Middle frontal gyrus (tissue), 1 donor: ENCODE results near the gene IRF2BPL.
"Not testable (repeated sequence)": the region's sequence is repeated elsewhere in the genome, so short reads cannot be mapped to it uniquely, and the experiment has no call there.

Source experiments
- DNase-seq: peaks from one replicate; pipeline ENCODE4 v3.0.0-alpha.2; 2015; ENCODE audit warnings: low spot score; ENCODE audit errors: extremely low spot score

IRF2BPL gene

DNA sequence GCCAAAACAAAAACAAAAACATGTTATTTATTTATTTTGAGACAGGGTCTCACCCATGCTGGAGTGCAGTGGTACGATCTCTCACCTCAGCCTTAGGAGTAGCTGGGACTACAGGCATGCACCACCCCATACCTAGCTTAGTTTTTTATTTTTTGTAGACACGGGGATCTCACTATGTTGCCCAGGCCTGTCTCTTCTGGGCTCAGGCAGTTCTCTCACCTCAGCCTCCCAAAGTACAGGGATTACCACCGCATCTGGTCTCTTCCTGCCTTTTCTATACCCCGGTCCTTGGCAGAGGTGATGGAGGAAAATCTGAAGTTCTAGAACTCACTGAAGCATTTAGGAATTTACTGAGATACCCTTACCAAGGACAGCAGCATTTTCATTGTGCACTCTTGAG, 6.8 kb upstream of the IRF2BPL start:
- no peak for DNase-seq

DNA sequence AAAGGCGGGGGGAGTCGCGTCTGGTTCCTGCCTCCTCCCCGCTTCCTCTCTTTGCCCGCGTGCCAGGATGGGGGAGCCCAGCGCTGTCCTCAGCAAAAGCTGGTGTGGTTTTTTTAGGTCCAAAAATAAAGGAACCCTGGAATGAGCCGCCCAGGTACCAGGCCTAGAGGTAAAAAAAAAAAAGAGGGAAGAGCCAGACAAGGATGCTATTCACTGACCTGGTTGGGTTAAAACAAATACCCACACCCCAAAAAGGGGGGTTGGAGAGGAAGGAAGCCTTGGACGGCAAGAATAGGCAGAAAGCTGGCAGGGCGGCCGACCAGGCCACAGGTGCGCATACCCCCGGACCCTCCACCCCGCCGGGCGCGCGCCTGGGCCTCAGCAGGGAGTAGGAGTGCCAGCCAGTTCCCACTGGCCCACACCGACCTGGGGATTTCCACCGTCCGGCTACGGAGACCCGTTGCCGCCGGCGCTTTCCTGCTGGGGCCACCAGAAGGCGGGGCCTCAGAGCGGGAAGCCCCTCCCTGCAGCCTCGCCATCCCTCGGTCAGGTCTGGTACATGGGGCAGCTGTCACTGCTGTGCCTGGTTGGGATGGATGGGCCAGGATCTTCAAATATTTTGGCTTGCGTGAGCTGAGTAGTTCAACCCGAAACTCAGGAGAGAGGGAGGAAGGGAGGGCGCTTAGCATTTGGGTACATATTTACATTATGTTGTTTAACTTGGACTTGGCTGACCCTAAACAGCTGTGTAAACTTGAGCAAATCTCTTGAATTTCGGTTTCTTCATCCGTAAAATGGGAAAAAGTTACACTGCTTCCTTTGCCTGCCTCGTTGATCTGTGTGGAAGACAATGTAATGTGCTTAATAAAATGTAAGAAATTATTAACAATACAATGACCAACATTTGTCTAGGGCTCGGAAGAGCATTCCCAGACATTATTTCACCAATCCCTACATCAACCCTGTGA, 5.4 kb upstream of the IRF2BPL start:
- no peak for DNase-seq

DNA sequence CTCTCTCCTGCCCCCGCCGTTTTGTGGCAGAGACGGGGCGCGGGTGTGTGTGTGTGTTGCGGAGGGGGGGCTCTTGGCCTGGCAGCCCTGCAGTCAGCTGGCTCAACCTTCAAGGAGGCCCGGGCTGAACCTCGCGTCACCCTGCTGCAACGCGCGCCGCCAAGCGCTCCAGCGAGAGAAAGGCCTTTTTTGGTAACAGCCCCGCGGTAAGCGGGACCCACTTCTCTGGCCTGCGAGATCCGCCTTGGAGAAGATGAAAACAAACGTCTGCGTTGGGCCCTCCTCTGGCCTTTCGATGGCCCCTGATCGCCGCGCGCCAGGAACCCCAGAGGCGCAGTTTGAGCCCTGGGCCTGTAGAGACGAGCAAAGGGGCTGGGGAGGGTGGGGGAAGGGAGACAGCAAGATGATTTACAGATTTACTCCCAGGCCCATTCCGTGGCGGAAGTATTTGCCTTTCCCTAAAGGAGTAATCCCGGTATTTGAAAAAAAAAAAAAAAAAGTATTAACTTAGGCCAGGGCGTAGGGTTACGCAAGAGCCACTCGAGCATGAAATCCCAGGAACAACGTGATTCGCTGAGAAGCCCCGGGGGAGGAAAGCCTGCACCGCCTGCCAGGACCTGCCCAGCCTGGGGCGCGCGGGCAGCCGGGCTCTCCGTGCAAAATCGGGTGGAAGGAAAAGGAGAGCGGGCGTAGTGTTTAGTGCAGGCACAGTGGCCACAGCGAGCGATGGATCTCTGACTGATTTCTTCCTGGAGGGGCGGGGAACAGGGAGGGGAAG, 4.5 kb upstream of the IRF2BPL start:
- no peak for DNase-seq

- DNase-seq, result no peak
Observed at GRCh38 chr14:77032491-77032843, 4.0 kb upstream of the IRF2BPL start.

- DNase-seq, result no peak
Observed at GRCh38 chr14:77031759-77032490, 3.4 kb upstream of the IRF2BPL start.

DNA sequence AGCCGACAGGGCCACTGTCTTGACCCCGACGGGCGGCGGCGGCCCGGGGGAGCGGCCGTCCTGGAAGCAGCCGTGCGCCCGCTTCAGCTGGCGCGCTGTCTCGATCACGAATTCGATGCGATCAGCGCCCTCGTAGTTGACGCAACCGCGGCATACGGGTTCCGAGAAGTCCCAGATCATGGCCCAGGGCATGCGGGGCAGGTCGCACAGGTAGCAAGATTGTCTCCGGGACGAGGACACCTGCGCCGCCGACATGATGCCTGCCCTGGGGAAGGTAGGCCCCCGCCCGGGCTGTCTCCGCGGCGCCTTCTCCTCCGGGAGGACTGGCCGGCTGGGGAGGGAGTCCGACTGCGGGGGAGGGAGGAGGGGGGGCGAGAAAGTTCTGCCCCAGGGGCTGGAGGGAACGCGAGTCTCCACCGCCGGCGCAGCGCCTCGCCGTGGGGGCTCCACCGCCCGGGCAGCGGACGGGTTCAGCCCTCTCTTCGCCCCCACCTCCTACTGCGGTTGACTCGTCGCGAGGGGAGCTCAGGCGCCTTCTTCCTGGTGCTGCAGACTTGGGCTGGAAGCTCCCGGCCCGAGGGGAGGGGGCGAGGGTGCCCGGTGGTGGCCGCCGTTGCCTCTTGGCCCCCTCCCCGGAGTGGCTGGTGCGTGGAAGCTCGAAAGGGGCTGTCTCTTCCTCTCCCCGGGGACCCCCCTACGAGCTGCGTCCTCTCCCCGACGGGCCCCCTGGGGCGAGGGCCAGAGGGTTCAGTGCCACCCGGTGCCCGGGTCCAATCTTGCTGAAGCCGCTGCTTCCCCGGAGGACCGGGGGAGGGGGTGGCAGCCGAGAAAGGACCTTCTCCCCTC, 747 bp downstream of the IRF2BPL start:
- DNase-seq, result no peak

DNA sequence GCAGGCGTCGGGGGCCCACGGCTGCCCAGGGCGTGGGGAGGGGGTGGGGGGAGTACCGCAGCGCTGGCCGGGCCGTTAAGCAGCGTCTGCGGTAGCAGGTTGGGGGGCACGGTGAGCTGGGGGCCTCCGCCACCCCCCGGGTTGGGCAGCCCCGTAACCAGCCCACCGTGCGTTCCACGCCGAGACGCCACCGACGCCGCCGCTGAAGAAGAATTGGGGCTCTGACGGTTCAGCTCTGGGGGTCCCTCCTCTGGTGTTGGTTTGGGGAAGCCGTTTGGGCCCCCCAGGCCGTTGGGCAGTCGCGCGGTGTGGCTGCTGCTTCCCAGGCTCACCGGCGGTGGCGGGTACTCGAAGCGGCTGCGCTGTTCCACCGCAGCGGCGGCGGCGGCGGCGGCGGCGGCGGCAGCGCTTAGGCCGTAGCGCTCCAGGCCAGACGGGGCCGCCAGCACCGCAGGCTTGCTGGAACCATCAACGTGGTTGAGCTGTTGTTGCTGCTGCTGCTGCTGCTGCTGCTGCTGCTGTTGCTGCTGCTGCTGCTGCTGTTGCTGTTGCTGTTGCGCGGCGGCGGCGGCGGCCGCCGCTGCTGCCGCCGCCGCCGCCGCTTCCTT, 1.5 kb downstream of the IRF2BPL start:
- DNase-seq, result no peak

DNA sequence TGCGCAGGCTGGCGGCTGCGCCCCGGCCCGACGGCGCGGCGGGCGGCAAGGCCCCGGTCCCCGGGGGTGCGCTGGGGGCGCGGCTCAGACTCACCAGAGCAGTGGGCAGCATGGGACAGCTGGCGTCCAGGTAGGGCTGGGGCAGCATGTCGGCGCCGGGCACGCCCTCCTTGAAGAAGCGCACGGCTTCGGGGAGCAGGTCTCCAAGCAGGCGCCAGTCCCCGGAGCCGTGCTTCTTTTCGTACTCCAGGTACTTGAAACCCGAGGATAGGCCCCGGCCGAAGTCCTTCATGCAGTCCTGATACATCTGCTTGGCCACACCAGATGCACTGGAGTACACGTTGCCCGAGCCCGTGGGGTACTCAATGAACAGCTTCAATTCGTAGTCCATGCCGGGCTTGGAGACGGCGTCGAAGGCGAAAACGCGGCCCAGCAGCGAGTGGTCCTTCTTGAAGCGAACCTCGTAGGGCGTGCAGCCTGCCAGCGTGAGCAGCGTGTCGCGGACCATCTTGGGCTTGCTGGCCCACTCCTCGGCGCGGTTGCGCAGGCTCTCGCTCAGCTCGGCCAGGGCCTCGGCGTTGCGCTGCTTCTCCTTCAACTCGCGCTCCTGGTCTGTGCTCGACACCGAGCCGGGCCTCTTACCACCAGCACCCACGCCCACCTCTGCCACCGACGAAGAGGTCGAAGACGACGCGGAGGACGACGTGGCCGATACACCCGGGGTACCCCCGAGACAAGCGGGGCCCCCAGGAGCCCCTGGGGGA, 2.2 kb downstream of the IRF2BPL start:
- no peak for DNase-seq

- DNase-seq, result no peak
Observed at GRCh38 chr14:77025744-77026165, 2.8 kb downstream of the IRF2BPL start.

DNA sequence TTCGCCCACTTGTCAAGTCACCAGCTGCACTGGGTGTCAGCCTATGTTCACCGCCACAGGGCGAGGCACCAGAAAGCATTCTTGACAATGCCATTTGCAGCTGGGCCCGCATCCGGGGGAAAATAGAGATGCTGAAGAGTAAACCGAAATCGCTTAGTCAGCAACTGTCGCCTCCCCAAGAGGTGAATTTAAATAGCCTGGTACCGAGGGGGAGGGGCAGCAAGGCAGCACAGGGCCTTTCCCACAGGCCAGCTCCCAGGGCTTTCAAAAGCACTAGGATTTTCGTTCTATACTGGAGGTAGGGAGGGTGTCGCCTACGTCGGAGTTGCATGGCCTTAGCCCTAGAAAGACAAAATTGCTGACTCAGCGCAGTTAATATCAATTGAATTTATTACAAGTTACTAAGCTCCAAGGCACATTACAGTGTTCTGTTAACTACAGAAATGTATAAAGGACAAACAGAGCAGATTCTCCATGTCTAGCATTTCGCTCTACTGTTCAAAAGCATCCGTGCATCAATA, 4.3 kb downstream of the IRF2BPL start:
- DNase-seq, result no peak

DNA sequence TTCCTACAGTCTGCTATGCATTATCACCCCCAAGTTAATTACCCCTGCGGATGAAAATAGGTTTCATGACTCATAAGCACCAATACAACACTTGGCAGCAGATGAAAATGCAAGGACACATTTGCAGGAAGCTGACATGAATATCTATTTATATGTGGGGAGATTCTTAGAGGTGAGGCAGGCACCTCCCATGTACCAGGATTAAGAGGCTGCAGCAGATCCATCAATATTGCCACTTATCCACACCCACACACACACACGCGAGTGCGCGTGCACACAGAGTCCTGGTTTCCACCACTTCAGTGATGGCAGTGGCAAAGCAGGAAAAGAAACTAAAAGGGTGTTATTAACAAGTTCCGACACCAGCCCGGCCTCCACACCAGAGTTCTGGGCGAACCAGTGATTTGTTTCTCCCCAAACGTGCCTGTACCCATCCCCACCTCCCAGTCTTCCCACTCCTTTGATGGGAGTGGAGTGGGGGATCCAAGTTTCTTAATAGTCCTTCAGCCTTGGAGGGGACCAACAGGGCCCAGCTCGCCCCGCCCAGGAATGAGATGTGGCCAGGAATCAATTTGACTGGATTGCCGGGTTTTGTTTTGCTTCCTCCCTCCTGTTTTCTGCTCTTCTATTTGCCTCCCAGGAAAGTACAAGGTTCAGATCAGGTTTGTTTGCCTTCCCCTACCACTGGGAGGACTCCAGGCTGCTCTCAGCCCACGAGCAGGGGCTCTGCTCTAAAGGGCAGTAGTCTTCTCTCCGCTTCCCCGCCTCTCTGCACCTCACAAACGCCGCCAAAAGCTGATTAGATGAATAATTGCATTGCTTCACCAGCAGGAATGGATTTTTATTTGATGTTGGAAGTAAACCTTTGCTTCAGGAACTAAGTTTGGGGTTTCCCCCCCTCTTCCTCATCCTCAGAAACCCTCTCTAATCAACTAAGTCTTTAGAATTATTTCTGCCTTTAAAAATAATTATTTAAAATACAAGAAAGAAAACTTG, 5.2 kb downstream of the IRF2BPL start:
- DNase-seq, result no peak

DNA sequence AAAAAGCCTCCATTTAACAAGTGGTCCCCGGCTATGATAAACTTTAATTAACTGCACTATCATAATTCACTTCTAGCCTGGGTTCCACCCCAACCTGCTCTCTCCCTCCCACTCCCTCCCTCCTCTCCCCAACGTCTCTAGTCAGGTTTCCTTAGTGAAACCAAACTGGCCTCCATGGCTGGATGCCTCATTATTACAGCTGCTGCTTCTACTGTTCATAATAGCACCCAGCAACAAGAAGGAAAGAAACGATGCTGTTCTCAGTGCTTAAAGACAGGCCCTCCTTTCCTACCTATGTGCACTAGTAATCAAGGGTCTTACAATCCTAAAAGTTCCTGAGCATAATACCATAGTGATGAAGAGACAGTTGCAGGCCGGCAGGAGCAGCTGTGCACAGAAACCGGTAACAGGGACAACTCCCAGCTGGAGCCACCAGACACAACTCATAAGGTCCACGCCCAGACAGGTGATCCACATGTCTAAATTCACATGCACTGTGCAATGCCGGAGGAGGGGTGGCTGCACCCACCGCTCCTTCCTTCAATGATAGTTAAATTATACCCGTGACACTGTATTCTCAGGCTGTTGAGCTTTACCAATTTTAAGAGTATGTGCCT, 6.2 kb downstream of the IRF2BPL start:
- DNase-seq, result no peak

DNA sequence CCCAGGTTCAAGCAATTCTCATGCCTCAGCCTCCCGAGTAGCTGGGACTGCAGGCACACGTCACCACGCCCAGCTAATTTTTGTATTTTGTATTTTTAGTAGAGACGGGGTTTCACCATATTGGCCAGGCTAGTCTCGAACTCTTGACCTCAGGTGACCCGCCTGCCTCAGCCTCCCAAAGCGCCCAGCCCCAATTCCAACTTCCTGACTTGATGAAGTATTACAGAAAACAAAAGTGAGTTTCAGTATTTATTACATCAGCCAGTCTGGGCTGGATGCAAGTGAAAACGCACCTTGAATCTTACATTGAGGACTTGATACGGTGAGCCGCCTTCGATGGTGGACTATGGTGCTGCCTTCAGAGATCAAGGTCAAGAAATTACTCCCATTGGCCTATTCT, 7.1 kb downstream of the IRF2BPL start:
- not testable (repeated sequence) for DNase-seq

DNA sequence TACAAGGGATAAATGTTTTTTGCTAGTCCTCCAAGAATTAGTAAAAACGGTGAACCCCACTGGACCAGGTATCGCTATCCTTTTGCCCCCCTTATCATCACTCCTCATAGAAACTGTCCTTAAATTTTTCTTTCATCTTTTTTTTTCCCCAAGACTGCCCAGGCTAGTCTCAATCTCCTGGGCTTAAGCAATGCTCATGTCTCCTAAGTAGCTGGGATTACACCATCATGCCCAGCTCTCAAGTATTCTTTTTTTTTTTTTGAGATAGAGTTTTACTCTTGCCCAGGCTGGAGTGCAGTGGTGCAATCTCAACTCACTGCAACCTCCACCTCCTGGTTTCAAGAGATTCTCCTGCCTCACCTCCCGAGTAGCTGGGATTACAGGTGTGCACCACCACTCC, 9.7 kb downstream of the IRF2BPL start:
- no peak for DNase-seq

- DNase-seq, result no peak
Observed at GRCh38 chr14:77017666-77018065, 10.8 kb downstream of the IRF2BPL start.

DNA sequence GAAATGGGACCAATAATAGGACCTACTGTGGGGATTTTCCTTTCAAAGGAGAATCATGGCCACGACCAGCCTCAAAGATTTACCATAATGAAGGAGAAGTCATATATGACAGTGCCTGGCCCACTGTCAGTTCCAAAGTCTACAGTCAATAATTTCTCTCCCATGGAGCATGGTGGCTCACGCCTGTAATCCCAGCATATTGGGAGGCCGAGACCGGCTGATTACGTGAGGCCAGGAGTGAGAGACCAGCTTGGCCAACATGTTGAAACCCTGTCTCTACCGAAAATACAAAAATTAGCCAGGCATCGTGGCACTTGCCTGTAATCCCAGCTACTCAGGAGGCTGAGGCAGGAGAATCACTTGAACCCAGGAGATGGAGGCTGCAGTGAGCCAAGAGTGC, 13.8 kb downstream of the IRF2BPL start:
- DNase-seq, result no peak

- DNase-seq, result no peak
Observed at GRCh38 chr14:77014004-77014604, 14.4 kb downstream of the IRF2BPL start.
